GM06990 (cell line): ENCODE measurements around the gene ANKRD63.
A peak's percentile ranks its signal among the peaks of the same experiment; 100 is the strongest.

ENCODE experiments used
- DNase-seq: peaks from one replicate; pipeline ENCODE4 v3.0.0-alpha.2; 2011; ENCODE audit not compliant: insufficient read length; ENCODE audit errors: extremely low read depth
- H3K27me3 ChIP-seq: replicated peaks from 2 replicates; pipeline ENCODE4 v1.6.0; 2011; ENCODE audit warnings: low read length; ENCODE audit not compliant: control insufficient read depth, insufficient read depth
- H3K36me3 ChIP-seq: 2 replicates; pipeline ENCODE4 v1.5.1; 2011; ENCODE audit warnings: low read length; ENCODE audit not compliant: control insufficient read depth, insufficient read depth
- H3K4me3 ChIP-seq: replicated peaks from 2 replicates; pipeline ENCODE4 v1.5.1; 2011; ENCODE audit warnings: low read depth, mild to moderate bottlenecking, control low read depth, low read length
- CTCF ChIP-seq: IDR thresholded peaks from 2 replicates; pipeline ENCODE4 v1.5.1; 2011; ENCODE audit warnings: low read length, control low read depth, mild to moderate bottlenecking, inconsistent platforms; ENCODE audit not compliant: insufficient read depth, poor library complexity, severe bottlenecking

The ANKRD63 gene

GRCh38 chr15:40279437-40280141 is 3.3 kb downstream of the ANKRD63 start:
- DNase-seq: peak; percentile 67
- Histone ChIP-seq H3K27me3 (no peaks in the 10 kb centered on the region; the same call in none of the 2 replicates), H3K4me3 (no peak overlapping the region), H3K36me3 (no peaks in the 10 kb centered on the region)
- peak; percentile 97 for TF ChIP-seq CTCF

GRCh38 chr15:40278026-40278425 is 4.8 kb downstream of the ANKRD63 start:
- Histone ChIP-seq H3K4me3 (no peak overlapping the region), H3K36me3 (no peaks in the 10 kb centered on the region), H3K27me3 (no peaks in the 10 kb centered on the region; the same call in none of the 2 replicates)
- DNase-seq: no peak
- no peak for TF ChIP-seq CTCF

GRCh38 chr15:40277471-40277870 is 5.4 kb downstream of the ANKRD63 start:
- DNase-seq: no peak
- Histone ChIP-seq H3K27me3 (no peaks in the 10 kb centered on the region; the same call in none of the 2 replicates), H3K36me3 (no peaks in the 10 kb centered on the region), H3K4me3 (no peak overlapping the region)
- TF ChIP-seq CTCF: no peak

GRCh38 chr15:40276927-40277326 is 5.9 kb downstream of the ANKRD63 start:
- no peak for TF ChIP-seq CTCF
- Histone ChIP-seq H3K36me3 (no peaks in the 10 kb centered on the region), H3K27me3 (no peaks in the 10 kb centered on the region; the same call in none of the 2 replicates), H3K4me3 (no peak overlapping the region)
- no peak for DNase-seq

- H3K27me3 ChIP-seq: no peaks in the 10 kb centered on the region; the same call in none of the 2 replicates
- H3K4me3 ChIP-seq: no peak overlapping the region
- no peaks in the 10 kb centered on the region for H3K36me3 ChIP-seq
- TF ChIP-seq CTCF: no peak
- DNase-seq: no peak
Observed at GRCh38 chr15:40275954-40276353, 6.9 kb downstream of the ANKRD63 start.
